Fibroblast of mammary gland (primary cell): ENCODE data around the gene APOD.

Experiments used
- DNase-seq: peaks from one replicate; pipeline ENCODE4 v3.0.0-alpha.2; 2010; ENCODE audit warnings: low read depth
- H3K4me3 ChIP-seq: 2 replicates; pipeline ENCODE4 v1.5.1; 2011; ENCODE audit warnings: low read depth, mild to moderate bottlenecking, low read length, moderate library complexity; ENCODE audit not compliant: control insufficient read depth
- CTCF ChIP-seq: conservative IDR thresholded peaks from 2 replicates; pipeline ENCODE4 v1.5.1; 2011; ENCODE audit warnings: low read depth, low read length, inconsistent platforms; ENCODE audit not compliant: control insufficient read depth, insufficient read depth

APOD gene

GRCh38 chr3:195584543-195584870, 767 bp upstream of the APOD start:
- H3K4me3 ChIP-seq: no peak overlapping the region
- DNase-seq: no peak
- TF ChIP-seq CTCF: no peak

- peak; percentile 34 for DNase-seq
- H3K4me3 ChIP-seq: peak overlapping the region; percentile 11
- TF ChIP-seq CTCF: peak; percentile 25
Measured at GRCh38 chr3:195582947-195583346, 793 bp downstream of the APOD start.

- peak; percentile 72 for DNase-seq
- no peak for TF ChIP-seq CTCF
- no peak overlapping the region for H3K4me3 ChIP-seq
Measured at GRCh38 chr3:195580744-195581443, 2.8 kb downstream of the APOD start.

GRCh38 chr3:195579281-195579680, 4.5 kb downstream of the APOD start:
- no peak for DNase-seq
- no peak for TF ChIP-seq CTCF
- H3K4me3 ChIP-seq: no peak overlapping the region

GRCh38 chr3:195578565-195578964, 5.2 kb downstream of the APOD start:
- no peak for DNase-seq
- TF ChIP-seq CTCF: no peak
- H3K4me3 ChIP-seq: no peak overlapping the region

- no peak for DNase-seq
- no peak overlapping the region for H3K4me3 ChIP-seq
- no peak for TF ChIP-seq CTCF
Measured at GRCh38 chr3:195577645-195578177, 6.0 kb downstream of the APOD start.
